GM19193 (cell line): ENCODE data around the gene SEPTIN11.

ENCODE experiments used
- POLR2A ChIP-seq: IDR thresholded peaks from 4 replicates; pipeline ENCODE4 v1.6.1; 2011; ENCODE audit not compliant: insufficient read depth, insufficient read length; ENCODE audit errors: extremely low read depth

SEPTIN11 gene

GRCh38 chr4:76963131-76963750 is 13.7 kb downstream of the SEPTIN11 start:
- TF ChIP-seq POLR2A: no peak

- TF ChIP-seq POLR2A: no peak
Measured at GRCh38 chr4:76964769-76965168, 15.2 kb downstream of the SEPTIN11 start.

GRCh38 chr4:76965866-76966579 is 16.5 kb downstream of the SEPTIN11 start:
- TF ChIP-seq POLR2A: no peak

GRCh38 chr4:76968937-76969336 is 19.4 kb downstream of the SEPTIN11 start:
- TF ChIP-seq POLR2A: no peak

GRCh38 chr4:76969495-76969894 is 19.9 kb downstream of the SEPTIN11 start:
- no peak for TF ChIP-seq POLR2A

- no peak for TF ChIP-seq POLR2A
Measured at GRCh38 chr4:76969941-76970529, 20.5 kb downstream of the SEPTIN11 start.

- TF ChIP-seq POLR2A: no peak
Measured at GRCh38 chr4:76972306-76972705, 22.8 kb downstream of the SEPTIN11 start.

GRCh38 chr4:76974150-76974549 is 24.6 kb downstream of the SEPTIN11 start:
- no peak for TF ChIP-seq POLR2A

GRCh38 chr4:76977113-76977512 is 27.6 kb downstream of the SEPTIN11 start:
- TF ChIP-seq POLR2A: no peak

- TF ChIP-seq POLR2A: no peak
Measured at GRCh38 chr4:76977736-76978350, 28.3 kb downstream of the SEPTIN11 start.

GRCh38 chr4:76979236-76979635 is 29.7 kb downstream of the SEPTIN11 start:
- no peak for TF ChIP-seq POLR2A

GRCh38 chr4:76980261-76980660 is 30.7 kb downstream of the SEPTIN11 start:
- no peak for TF ChIP-seq POLR2A

- no peak for TF ChIP-seq POLR2A
Measured at GRCh38 chr4:76981644-76982043, 32.1 kb downstream of the SEPTIN11 start.

GRCh38 chr4:76982638-76983584 is 33.4 kb downstream of the SEPTIN11 start:
- no peak for TF ChIP-seq POLR2A
